ENCODE results near the gene PLSCR3. TPM values are rescaled to one million over a fixed set of nuclear protein-coding genes. Genes with fewer than 3 reads are reported as not detected.

PLSCR3 gene
- total and polyA plus RNA-seq, 2 experiments from 2014 or later, result 30.0 to 34.3 TPM

- DNase-seq (ENCODE audit: low spot score), result no peak
- ATAC-seq, result no peak
- no peaks in the 10 kb centered on the region for H3K79me2 ChIP-seq (replicated peaks; ENCODE audit: insufficient read depth)
- no peak overlapping the region for H3K4me2 ChIP-seq
- no peaks in the 10 kb centered on the region for H3K27me3 ChIP-seq (ENCODE audit: insufficient read depth)
- no peaks in the 10 kb centered on the region; the same call in 1 of the 2 replicates for H3K36me3 ChIP-seq (ENCODE audit: insufficient read depth)
- H4K20me1 ChIP-seq (replicated peaks; ENCODE audit: insufficient read depth), result 0 out of 2 replicates have a peak, but pooled peaks cover 3% of the 10 kb centered on the region
- no peak overlapping the region for H3K27ac Mint-ChIP-seq
- no peak overlapping the region for H2AFZ ChIP-seq
- H3K9me3 Mint-ChIP-seq, result no peaks in the 10 kb centered on the region
- TF ChIP-seq CTCF (conservative IDR thresholded peaks at IDR 0.05; ENCODE audit: low read depth in 2 of 2), result no peak
- no peak for TF ChIP-seq STAT1 (IDR thresholded peaks at IDR 0.05; ENCODE audit: unreplicated experiment)
- no peak for TF ChIP-seq CREB1 (CRISPR knock-in tag; IDR thresholded peaks at IDR 0.05; ENCODE audit: low read depth)
- no peak for TF ChIP-seq POLR2AphosphoS5 (IDR thresholded peaks at IDR 0.05; ENCODE audit: low read depth)
- no peak for TF ChIP-seq EZH2 (IDR thresholded peaks at IDR 0.05; ENCODE audit: low read depth, unreplicated experiment)
- TF ChIP-seq, protein P1, sequence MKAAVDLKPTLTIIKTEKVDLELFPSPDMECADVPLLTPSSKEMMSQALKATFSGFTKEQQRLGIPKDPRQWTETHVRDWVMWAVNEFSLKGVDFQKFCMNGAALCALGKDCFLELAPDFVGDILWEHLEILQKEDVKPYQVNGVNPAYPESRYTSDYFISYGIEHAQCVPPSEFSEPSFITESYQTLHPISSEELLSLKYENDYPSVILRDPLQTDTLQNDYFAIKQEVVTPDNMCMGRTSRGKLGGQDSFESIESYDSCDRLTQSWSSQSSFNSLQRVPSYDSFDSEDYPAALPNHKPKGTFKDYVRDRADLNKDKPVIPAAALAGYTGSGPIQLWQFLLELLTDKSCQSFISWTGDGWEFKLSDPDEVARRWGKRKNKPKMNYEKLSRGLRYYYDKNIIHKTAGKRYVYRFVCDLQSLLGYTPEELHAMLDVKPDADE (IDR thresholded peaks at IDR 0.05), result no peak
- TF ChIP-seq EZH2phosphoT487 (IDR thresholded peaks at IDR 0.05; ENCODE audit: unreplicated experiment), result no peak
- TF ChIP-seq ZNF114 (CRISPR knock-in tag; IDR thresholded peaks at IDR 0.05), result no peak
- no peak for TF ChIP-seq ZNF462 (CRISPR knock-in tag; IDR thresholded peaks at IDR 0.05)
- TF ChIP-seq ZNF331 (CRISPR knock-in tag; IDR thresholded peaks at IDR 0.05; ENCODE audit: low read depth), result no peak
- H3K4me3 ChIP-seq, result no peak overlapping the region
- no peaks in the 10 kb centered on the region for H3K9me2 ChIP-seq (ENCODE audit: insufficient read depth)
- 0 out of 2 replicates have a peak, but pooled peaks cover 6% of the 10 kb centered on the region for H3F3A ChIP-seq (replicated peaks; ENCODE audit: low read depth)
- H3K4me1 ChIP-seq (ENCODE audit: insufficient read depth), result no peaks in the 10 kb centered on the region
- peaks cover 10% of the 10 kb centered on the region for H3K27me3 Mint-ChIP-seq (ENCODE audit: insufficient read depth, low read depth, poor library complexity)
- no peaks in the 10 kb centered on the region for H3K4me1 Mint-ChIP-seq
- H3K4me3 Mint-ChIP-seq, result no peak overlapping the region; the same call in 2 of the 3 replicates
- peaks cover 7% of the 10 kb centered on the region for H3K36me3 Mint-ChIP-seq (ENCODE audit: low read depth)
- H3K27ac ChIP-seq (ENCODE audit: low read depth), result no peak overlapping the region
These were observed 51.1 kb downstream of the PLSCR3 start for GRCh38 chr17:7343250-7343649.

All from GM23338 (cell line).